Activated CD4-positive, alpha-beta T cell treated with anti-CD3 and anti-CD28 coated beads, Interleukin-2, amount 10 ng/mL, durations not matched to agents 24 days and 14 days (primary cell): ENCODE results near the gene PNMA6E. TPM values are rescaled to one million over a fixed set of nuclear protein-coding genes. Genes with fewer than 3 reads are reported as not detected.

Experiments
- DNase-seq: peaks from one replicate; pipeline ENCODE4 v3.0.0; 2022
- H3K27ac Mint-ChIP-seq: one replicate; pipeline ENCODE4 v1.8.0; 2022; ENCODE audit warnings: mild to moderate bottlenecking, mixed read lengths
- H3K27me3 Mint-ChIP-seq: one replicate; pipeline ENCODE4 v1.8.0; 2022; ENCODE audit warnings: mixed read lengths
- H3K36me3 Mint-ChIP-seq: one replicate; pipeline ENCODE4 v1.8.0; 2022; ENCODE audit warnings: low read depth, mild to moderate bottlenecking, mixed read lengths
- H3K4me1 Mint-ChIP-seq: one replicate; pipeline ENCODE4 v1.8.0; 2021; ENCODE audit warnings: mixed read lengths
- H3K4me3 Mint-ChIP-seq: one replicate; pipeline ENCODE4 v1.8.0; 2022; ENCODE audit warnings: mild to moderate bottlenecking, moderate library complexity, mixed read lengths
- H3K9me3 Mint-ChIP-seq: one replicate; pipeline ENCODE4 v1.8.0; 2021; ENCODE audit warnings: mixed read lengths
- intact Hi-C: fragments of 100-400 bp; cut with micrococcal nuclease; formaldehyde crosslinking; loops from one replicate; pipeline ENCODE4 v1.15.1; 2023
- total RNA-seq: library from RNA; stranded (reverse); gene quantifications from 2 replicates; pipeline ENCODE4 v1.2.3, GENCODE V29; 2022

PNMA6E gene
- total RNA-seq: not detected in 2 replicates

- no peak for DNase-seq
- H3K4me1 Mint-ChIP-seq: peaks cover 2% of the 10 kb centered on the region
- H3K36me3 Mint-ChIP-seq: no peaks in the 10 kb centered on the region
- intact Hi-C loops: no loop called here
- no peaks in the 10 kb centered on the region for H3K9me3 Mint-ChIP-seq
- H3K4me3 Mint-ChIP-seq: no peak within 1 kb of the TSS
- peaks cover 12% of the 10 kb centered on the region for H3K27me3 Mint-ChIP-seq
- no peak within 1 kb of the TSS for H3K27ac Mint-ChIP-seq
Observed at GRCh38 chrX:153401133-153401764, at the start of gene PNMA6E. Gene PNMA6E (minus strand): TSS chrX:153401350. CDS start chrX:153398849, 2,501 bp downstream.

- intact Hi-C loops: no loop called here
- Mint-ChIP-seq H3K27me3 (no peaks in the 10 kb centered on the region), H3K4me3 (no peak overlapping the region), H3K9me3 (no peaks in the 10 kb centered on the region), H3K27ac (no peak overlapping the region), H3K4me1 (no peaks in the 10 kb centered on the region), H3K36me3 (peaks cover 6% of the 10 kb centered on the region)
- DNase-seq: no peak
Observed at GRCh38 chrX:153450949-153451277, 49.8 kb upstream of the PNMA6E start.

GRCh38 chrX:153450114-153450948 is 49.2 kb upstream of the PNMA6E start:
- no peaks in the 10 kb centered on the region for H3K9me3 Mint-ChIP-seq
- peaks cover 5% of the 10 kb centered on the region for H3K36me3 Mint-ChIP-seq
- H3K4me1 Mint-ChIP-seq: no peaks in the 10 kb centered on the region
- intact Hi-C loops: no loop called here
- H3K4me3 Mint-ChIP-seq: no peak overlapping the region
- no peak overlapping the region for H3K27ac Mint-ChIP-seq
- DNase-seq: no peak
- no peaks in the 10 kb centered on the region for H3K27me3 Mint-ChIP-seq

GRCh38 chrX:153449368-153450113 is 48.4 kb upstream of the PNMA6E start:
- intact Hi-C loops: no loop called here
- Mint-ChIP-seq H3K4me3 (no peak overlapping the region), H3K27me3 (no peaks in the 10 kb centered on the region)

GRCh38 chrX:153448556-153449367 is 47.6 kb upstream of the PNMA6E start:
- Mint-ChIP-seq H3K27me3 (no peaks in the 10 kb centered on the region), H3K4me1 (no peaks in the 10 kb centered on the region), H3K27ac (no peak overlapping the region), H3K4me3 (no peak overlapping the region), H3K9me3 (no peaks in the 10 kb centered on the region), H3K36me3 (peaks cover 5% of the 10 kb centered on the region)
- DNase-seq: no peak
- intact Hi-C loops: no loop called here

More at GRCh38 chrX:153449368-153450113, 48.4 kb upstream of the PNMA6E start:
- Mint-ChIP-seq H3K4me1 (no peaks in the 10 kb centered on the region), H3K9me3 (no peaks in the 10 kb centered on the region), H3K27ac (no peak overlapping the region), H3K36me3 (peaks cover 5% of the 10 kb centered on the region)
- no peak for DNase-seq

GRCh38 chrX:153447581-153447960 is 46.4 kb upstream of the PNMA6E start:
- no peak overlapping the region for H3K27ac Mint-ChIP-seq
- peaks cover 3% of the 10 kb centered on the region for H3K36me3 Mint-ChIP-seq
- intact Hi-C loops: no loop called here
- H3K4me1 Mint-ChIP-seq: no peaks in the 10 kb centered on the region
- DNase-seq: no peak
- H3K4me3 Mint-ChIP-seq: no peak overlapping the region
- no peaks in the 10 kb centered on the region for H3K9me3 Mint-ChIP-seq
- H3K27me3 Mint-ChIP-seq: no peaks in the 10 kb centered on the region

GRCh38 chrX:153446950-153447580 is 45.9 kb upstream of the PNMA6E start:
- H3K27me3 Mint-ChIP-seq: no peaks in the 10 kb centered on the region

GRCh38 chrX:153446636-153446936 is 45.4 kb upstream of the PNMA6E start:
- intact Hi-C loops: no loop called here
- no peak for DNase-seq
- no peak overlapping the region for H3K4me3 Mint-ChIP-seq
- H3K27me3 Mint-ChIP-seq: no peaks in the 10 kb centered on the region
- no peak overlapping the region for H3K27ac Mint-ChIP-seq
- no peaks in the 10 kb centered on the region for H3K9me3 Mint-ChIP-seq
- H3K4me1 Mint-ChIP-seq: no peaks in the 10 kb centered on the region
- H3K36me3 Mint-ChIP-seq: peaks cover 3% of the 10 kb centered on the region

More at GRCh38 chrX:153446950-153447580, 45.9 kb upstream of the PNMA6E start:
- DNase-seq: no peak
- H3K36me3 Mint-ChIP-seq: peaks cover 3% of the 10 kb centered on the region
- H3K4me1 Mint-ChIP-seq: no peaks in the 10 kb centered on the region
- intact Hi-C loops: no loop called here
- H3K9me3 Mint-ChIP-seq: no peaks in the 10 kb centered on the region
- no peak overlapping the region for H3K27ac Mint-ChIP-seq
- H3K4me3 Mint-ChIP-seq: no peak overlapping the region

- H3K9me3 Mint-ChIP-seq: no peaks in the 10 kb centered on the region
- H3K27ac Mint-ChIP-seq: no peak within 1 kb of the TSS
- no peaks in the 10 kb centered on the region for H3K27me3 Mint-ChIP-seq
- H3K4me3 Mint-ChIP-seq: no peak within 1 kb of the TSS
- intact Hi-C loops: no loop called here
- peaks cover 2% of the 10 kb centered on the region for H3K36me3 Mint-ChIP-seq
- no peak for DNase-seq
- no peaks in the 10 kb centered on the region for H3K4me1 Mint-ChIP-seq
Observed at GRCh38 chrX:153445856-153446635, 44.9 kb upstream of the PNMA6E start, which contains the start of gene TREX2. Gene TREX2 (minus strand): TSS chrX:153446056. CDS start chrX:153445430, 626 bp downstream.

GRCh38 chrX:153445106-153445855 is 44.1 kb upstream of the PNMA6E start:
- H3K9me3 Mint-ChIP-seq: no peaks in the 10 kb centered on the region
- no peaks in the 10 kb centered on the region for H3K27me3 Mint-ChIP-seq
- no peaks in the 10 kb centered on the region for H3K4me1 Mint-ChIP-seq
- H3K27ac Mint-ChIP-seq: no peak overlapping the region
- H3K4me3 Mint-ChIP-seq: no peak overlapping the region
- DNase-seq: no peak
- intact Hi-C loops: no loop called here
- H3K36me3 Mint-ChIP-seq: no peaks in the 10 kb centered on the region

GRCh38 chrX:153444333-153445011 is 43.3 kb upstream of the PNMA6E start:
- H3K4me1 Mint-ChIP-seq: no peaks in the 10 kb centered on the region
- H3K4me3 Mint-ChIP-seq: no peak overlapping the region
- H3K27me3 Mint-ChIP-seq: no peaks in the 10 kb centered on the region
- H3K9me3 Mint-ChIP-seq: no peaks in the 10 kb centered on the region
- H3K36me3 Mint-ChIP-seq: no peaks in the 10 kb centered on the region
- no peak for DNase-seq
- no peak overlapping the region for H3K27ac Mint-ChIP-seq
- intact Hi-C loops: no loop called here
